ENCODE data around the gene COBL.

GRCh38 chr7:51067258-51067657 lies 249.4 kb downstream of the COBL start:
- TF ChIP-seq CTCF (IDR thresholded peaks at IDR 0.05) (no peak), POLR2A (IDR thresholded peaks at IDR 0.05) (no peak)

Measured in uterus (tissue), 2 donors.